ENCODE measurements around the gene RBBP8.
A peak's percentile ranks its signal among the peaks of the same experiment; 100 is the strongest.

The RBBP8 gene

DNA sequence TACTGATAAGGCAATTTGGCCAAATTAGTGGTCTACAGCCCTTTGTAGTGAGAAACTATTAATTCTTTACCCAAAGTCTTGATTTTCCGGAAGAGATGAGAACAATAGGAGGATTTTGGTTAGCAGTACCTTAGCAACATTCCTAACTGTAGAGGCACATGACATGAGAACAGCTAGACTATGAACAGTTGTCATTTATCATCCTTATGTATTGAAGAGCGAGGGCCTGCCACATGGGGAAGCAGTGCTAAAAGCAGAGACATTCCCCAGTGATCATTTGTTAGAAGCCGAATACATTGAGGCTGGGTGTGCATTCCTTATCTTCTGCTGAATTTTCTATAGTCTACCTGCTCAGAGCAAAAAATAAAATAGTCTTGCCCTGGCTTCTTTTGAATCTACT is 65.2 kb downstream of the RBBP8 start:
- Mint-ChIP-seq H3K4me1 (ENCODE audit: low read depth) (peaks cover 4% of the 10 kb centered on the region), H3K27ac (no peak overlapping the region)

DNA sequence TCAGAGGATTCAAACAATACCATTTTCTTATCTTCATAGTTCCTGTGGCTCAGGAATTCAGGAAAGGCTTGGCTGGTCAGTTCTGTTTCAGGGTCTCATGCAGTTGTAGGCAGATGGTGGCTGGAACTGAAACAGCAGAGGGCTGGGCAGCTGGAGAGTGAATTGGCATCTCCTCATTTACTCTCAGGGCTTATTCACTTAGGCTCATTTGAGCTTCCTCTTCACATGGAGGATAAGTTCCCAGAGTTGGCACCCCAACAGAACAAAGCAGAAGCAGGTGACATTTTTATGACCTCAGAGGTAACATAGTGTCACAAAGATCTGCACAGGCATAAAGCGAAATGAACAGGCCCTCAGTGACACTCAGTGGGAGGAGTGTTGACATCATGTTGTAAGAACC is 66.1 kb downstream of the RBBP8 start:
- Mint-ChIP-seq H3K9me3 (no peaks in the 10 kb centered on the region), H3K4me1 (ENCODE audit: low read depth) (peaks cover 4% of the 10 kb centered on the region), H3K27me3 (ENCODE audit: low read depth) (no peaks in the 10 kb centered on the region), H3K36me3 (ENCODE audit: low read depth) (peaks cover 11% of the 10 kb centered on the region), H3K4me3 (no peak overlapping the region), H3K27ac (no peak overlapping the region)

More for the DNA sequence above, 65.2 kb downstream of the RBBP8 start:
- peaks cover 10% of the 10 kb centered on the region for H3K36me3 Mint-ChIP-seq (ENCODE audit: low read depth)
- no peak overlapping the region for H3K4me3 Mint-ChIP-seq
- H3K9me3 Mint-ChIP-seq = no peaks in the 10 kb centered on the region
- H3K27me3 Mint-ChIP-seq (ENCODE audit: low read depth) = no peaks in the 10 kb centered on the region

DNA sequence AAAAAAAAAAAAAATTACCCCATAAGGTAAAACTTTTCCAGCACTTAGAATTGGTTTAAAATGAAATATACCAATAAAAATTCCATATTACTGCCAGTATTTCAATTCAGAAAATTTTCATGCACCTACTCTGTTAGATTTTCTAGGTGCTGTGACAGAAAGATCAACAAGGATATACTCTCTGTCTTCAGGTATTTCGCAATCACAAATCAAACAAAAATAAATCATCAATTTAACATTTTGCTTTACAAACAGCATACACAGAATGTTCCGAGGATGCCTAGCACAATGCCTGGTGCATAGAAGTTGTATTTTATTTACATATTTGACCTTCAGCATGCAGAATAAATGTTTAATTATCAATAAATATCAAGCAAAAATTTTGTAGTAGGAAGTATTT is 66.5 kb downstream of the RBBP8 start:
- peaks cover 4% of the 10 kb centered on the region for H3K4me1 Mint-ChIP-seq (ENCODE audit: low read depth)
- no peak overlapping the region for H3K27ac Mint-ChIP-seq
- no peaks in the 10 kb centered on the region for H3K9me3 Mint-ChIP-seq
- H3K36me3 Mint-ChIP-seq (ENCODE audit: low read depth) = peaks cover 12% of the 10 kb centered on the region
- no peak overlapping the region for H3K4me3 Mint-ChIP-seq
- H3K27me3 Mint-ChIP-seq (ENCODE audit: low read depth) = no peaks in the 10 kb centered on the region

DNA sequence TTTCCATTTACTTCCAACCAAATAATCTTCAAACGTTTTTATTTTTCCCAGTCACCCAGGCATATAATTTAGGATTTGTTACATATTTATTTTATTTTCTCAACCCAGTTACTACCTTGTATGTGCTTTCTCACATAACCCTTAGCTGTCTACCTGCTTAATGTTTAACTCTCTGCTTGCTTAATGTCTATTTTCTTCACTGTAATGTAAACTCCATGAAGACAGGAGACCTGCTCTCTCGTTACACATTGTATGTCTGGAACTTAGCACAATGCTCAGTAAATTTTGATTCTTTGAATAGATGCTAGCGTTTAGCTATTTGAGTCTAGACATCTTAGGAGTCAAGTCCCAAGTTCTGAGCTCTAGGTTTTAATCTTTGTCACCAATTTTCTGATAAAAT is 70.2 kb downstream of the RBBP8 start:
- no peak overlapping the region for H3K27ac Mint-ChIP-seq
- no peaks in the 10 kb centered on the region for H3K27me3 Mint-ChIP-seq (ENCODE audit: low read depth)
- H3K36me3 Mint-ChIP-seq (ENCODE audit: low read depth) = peaks cover 10% of the 10 kb centered on the region
- no peak overlapping the region for H3K4me3 Mint-ChIP-seq
- H3K9me3 Mint-ChIP-seq = no peaks in the 10 kb centered on the region
- H3K4me1 Mint-ChIP-seq (ENCODE audit: low read depth) = no peaks in the 10 kb centered on the region

DNA sequence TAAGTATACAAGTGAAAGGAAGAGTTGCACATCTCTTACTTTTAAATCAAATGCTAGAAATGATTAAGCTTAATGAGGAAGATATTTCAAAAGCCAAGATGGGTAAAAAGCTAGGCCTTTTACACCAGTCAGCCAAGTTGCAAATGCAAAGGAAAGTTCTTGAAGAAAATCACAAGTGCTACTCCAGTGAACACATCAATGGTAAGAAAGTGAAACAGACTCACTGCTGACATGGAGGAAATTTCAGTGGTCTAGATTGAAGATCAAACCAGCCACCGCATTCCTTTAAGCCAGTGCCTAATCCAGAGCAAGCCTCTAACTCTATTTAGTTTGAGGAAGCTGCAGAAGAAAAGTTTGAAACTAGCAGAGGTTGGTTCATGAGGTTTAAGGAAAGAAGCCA is 79.1 kb downstream of the RBBP8 start:
- no peaks in the 10 kb centered on the region for H3K9me3 Mint-ChIP-seq
- H3K27me3 Mint-ChIP-seq (ENCODE audit: low read depth) = no peaks in the 10 kb centered on the region
- peaks cover 23% of the 10 kb centered on the region for H3K36me3 Mint-ChIP-seq (ENCODE audit: low read depth)
- H3K4me1 Mint-ChIP-seq (ENCODE audit: low read depth) = peaks cover 17% of the 10 kb centered on the region
- no peak overlapping the region for H3K27ac Mint-ChIP-seq
- H3K4me3 Mint-ChIP-seq = no peak overlapping the region

DNA sequence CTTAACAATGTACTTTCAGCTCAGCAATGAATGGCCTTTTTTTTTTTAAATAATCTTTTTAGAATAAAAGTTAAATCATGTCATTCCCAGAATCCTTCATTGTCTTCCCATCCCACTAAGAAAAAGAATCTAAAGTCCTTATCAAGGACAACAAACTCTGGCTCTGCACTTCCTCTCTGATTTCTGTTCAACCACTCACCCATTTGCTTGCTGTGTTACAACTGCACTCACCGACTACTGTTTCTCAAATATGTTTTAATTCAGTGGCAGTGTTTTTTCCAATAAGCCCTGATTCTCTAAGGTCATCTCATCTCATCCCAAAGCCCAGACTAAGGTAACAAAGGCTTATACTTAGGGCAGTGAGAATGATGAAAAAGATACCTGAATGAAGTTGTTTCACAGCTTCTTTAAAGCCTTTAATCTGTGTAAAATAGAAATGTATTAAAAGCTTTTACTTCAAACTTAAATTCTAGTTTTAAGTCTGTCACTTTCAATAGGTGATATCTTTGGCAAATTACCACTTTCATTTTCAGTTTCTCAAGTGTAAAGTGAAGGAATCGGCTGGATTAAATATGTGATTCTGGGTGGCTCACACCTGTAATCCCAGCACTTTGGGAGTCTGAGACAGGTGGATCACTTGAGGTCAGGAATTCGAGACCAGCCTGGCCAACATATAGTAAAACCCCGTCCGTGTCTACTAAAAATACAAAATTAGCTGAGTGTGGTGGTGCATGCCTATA is 87.6 kb downstream of the RBBP8 start:
- Mint-ChIP-seq H3K27ac (peak overlapping the region; percentile 77), H3K4me3 (peak overlapping the region; percentile 21), H3K4me1 (ENCODE audit: low read depth) (peaks cover 13% of the 10 kb centered on the region), H3K27me3 (ENCODE audit: low read depth) (no peaks in the 10 kb centered on the region), H3K9me3 (no peaks in the 10 kb centered on the region), H3K36me3 (ENCODE audit: low read depth) (peaks cover 10% of the 10 kb centered on the region)

DNA sequence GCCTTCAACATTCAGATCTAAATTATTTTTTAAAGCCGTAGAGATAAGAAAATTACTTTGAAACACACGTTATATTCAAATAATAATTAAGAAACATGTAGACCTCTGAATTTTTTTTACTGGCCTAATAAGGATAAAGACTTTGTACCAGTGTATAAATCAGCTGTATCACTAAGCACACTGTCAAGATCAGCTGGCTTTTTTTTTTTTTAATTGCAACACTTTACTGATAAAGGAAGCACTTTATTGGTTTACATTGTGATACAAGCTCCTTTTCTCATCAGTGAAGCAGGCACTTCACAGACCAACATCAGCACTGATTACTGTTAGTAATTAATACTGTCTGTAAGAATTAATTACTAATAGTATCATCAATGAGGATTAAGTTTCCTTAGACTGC is 88.5 kb downstream of the RBBP8 start:
- Mint-ChIP-seq H3K27me3 (ENCODE audit: low read depth) (no peaks in the 10 kb centered on the region), H3K36me3 (ENCODE audit: low read depth) (peaks cover 15% of the 10 kb centered on the region), H3K27ac (no peak overlapping the region), H3K9me3 (no peaks in the 10 kb centered on the region), H3K4me3 (no peak overlapping the region), H3K4me1 (ENCODE audit: low read depth) (peaks cover 13% of the 10 kb centered on the region)

DNA sequence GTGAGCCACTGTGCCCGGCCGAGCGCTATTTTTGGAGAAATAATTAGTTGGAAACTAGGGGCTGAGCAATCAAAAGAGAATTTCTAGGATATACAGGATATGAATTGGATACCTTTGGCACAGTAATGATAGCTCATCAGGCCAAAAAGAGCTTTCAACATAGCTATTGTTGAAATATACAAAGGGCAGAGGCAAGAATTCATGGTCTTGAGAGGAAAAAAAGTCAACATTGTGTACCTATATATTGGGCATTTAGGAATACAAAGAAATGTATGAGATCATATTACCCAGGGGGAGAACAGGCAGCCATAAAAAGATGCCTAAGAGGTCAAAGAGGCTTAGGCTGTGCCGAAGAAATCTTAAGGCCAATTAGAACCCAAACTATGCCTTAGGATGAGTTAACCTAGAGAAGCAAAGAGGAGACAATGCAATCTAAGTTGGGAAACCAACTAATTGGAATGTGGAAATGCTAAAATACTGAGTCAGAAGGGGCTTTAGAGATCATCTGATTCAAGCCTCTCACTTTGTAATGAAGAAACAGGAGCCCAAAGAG is 99.0 kb downstream of the RBBP8 start:
- Mint-ChIP-seq H3K27ac (no peak overlapping the region), H3K4me1 (ENCODE audit: low read depth) (no peaks in the 10 kb centered on the region), H3K36me3 (ENCODE audit: low read depth) (peaks cover 10% of the 10 kb centered on the region), H3K4me3 (no peak overlapping the region), H3K27me3 (ENCODE audit: low read depth) (no peaks in the 10 kb centered on the region), H3K9me3 (no peaks in the 10 kb centered on the region)

DNA sequence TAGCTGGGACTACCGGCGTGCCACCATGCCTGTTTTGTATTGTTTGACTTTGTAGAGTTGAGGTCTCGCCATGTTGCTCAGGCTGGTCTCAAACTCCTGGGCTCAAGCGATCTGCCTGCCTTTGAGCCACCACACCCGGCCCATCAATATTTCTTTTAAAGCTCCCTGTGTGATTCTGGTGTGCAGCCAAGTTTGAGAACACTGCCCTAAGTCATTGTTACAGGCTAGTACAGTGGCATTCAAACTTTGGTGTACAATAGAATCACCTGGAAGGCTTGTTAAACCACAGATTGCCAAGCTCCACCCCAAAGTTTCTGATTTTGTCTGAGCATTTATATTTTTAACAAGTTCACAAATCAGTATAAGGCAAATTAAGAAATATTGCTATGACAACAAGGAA is 99.9 kb downstream of the RBBP8 start:
- peaks cover 7% of the 10 kb centered on the region for H3K36me3 Mint-ChIP-seq (ENCODE audit: low read depth)
- H3K9me3 Mint-ChIP-seq = no peaks in the 10 kb centered on the region
- H3K4me3 Mint-ChIP-seq = no peak overlapping the region
- H3K4me1 Mint-ChIP-seq (ENCODE audit: low read depth) = no peaks in the 10 kb centered on the region
- no peaks in the 10 kb centered on the region for H3K27me3 Mint-ChIP-seq (ENCODE audit: low read depth)
- no peak overlapping the region for H3K27ac Mint-ChIP-seq

DNA sequence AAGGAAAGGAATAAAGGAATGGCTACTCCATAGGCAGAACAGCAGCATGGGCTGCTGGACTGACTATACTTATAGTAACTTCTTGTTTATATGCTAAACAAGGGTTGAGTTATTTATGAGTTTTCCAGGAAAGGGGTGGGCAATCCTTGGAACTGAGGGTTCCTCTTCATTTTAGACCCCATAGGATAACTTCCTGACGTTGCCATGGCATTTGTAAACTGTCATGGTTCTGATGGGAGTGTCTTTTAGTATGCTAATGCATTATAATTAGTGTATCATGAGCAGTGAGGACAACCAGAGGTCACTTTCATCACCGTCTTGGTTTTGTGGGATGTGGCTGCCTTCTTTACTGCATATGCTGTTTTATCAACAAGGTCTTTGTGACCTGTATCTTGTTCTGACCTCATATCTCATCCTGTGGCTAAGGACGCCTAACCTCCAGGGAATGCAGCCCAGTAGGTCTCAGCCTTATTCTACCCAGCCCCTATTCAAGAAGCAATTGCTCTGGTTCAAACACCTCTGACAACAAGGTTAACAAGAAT is 103.6 kb downstream of the RBBP8 start:
- Mint-ChIP-seq H3K9me3 (no peaks in the 10 kb centered on the region), H3K27ac (no peak overlapping the region)

DNA sequence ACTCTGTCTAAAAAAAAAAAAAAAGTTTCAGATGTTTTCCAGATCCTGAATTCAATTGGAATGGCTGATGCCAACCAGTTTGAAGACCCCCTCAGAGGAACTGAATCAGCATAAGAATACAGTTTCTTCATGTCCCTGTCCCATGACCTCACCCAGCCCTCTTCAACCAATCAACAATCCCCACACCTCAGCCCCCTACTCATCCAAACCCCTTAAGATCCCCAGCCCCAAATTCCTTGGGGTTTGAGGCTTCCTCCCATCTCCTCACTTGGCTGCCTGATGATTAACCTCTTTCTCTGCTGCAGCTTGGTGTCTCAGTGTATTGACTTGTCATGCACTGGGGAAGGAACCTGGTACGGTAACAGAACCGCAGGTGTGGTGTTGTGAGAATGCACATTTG is 104.5 kb downstream of the RBBP8 start:
- Mint-ChIP-seq H3K4me1 (ENCODE audit: low read depth) (no peaks in the 10 kb centered on the region), H3K9me3 (no peaks in the 10 kb centered on the region), H3K4me3 (no peak overlapping the region), H3K36me3 (ENCODE audit: low read depth) (no peaks in the 10 kb centered on the region), H3K27ac (no peak overlapping the region), H3K27me3 (ENCODE audit: low read depth) (peaks cover 9% of the 10 kb centered on the region)

More for the DNA sequence above, 103.6 kb downstream of the RBBP8 start:
- H3K27me3 Mint-ChIP-seq (ENCODE audit: low read depth) = peaks cover 4% of the 10 kb centered on the region
- no peaks in the 10 kb centered on the region for H3K36me3 Mint-ChIP-seq (ENCODE audit: low read depth)
- H3K4me3 Mint-ChIP-seq = no peak overlapping the region
- H3K4me1 Mint-ChIP-seq (ENCODE audit: low read depth) = no peaks in the 10 kb centered on the region

DNA sequence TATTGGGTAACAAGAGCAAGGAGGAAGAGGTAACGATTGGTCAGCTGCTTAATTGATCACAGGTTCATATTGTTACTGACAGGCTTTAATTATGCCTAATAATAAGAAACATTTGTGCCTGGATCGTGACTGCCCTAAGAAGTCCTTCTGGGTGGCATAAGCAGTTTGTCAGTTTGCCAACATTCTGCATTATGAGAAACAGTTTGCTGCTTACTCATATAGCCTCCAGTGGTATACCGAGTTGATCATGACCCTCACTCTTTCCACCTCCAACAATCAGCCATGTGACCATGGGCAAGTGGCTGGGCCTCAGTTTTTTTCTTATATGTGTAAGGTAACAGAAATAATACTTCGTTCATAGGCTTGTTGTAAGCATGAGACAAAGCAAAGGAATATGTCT is 105.6 kb downstream of the RBBP8 start:
- Mint-ChIP-seq H3K4me3 (no peak overlapping the region), H3K4me1 (ENCODE audit: low read depth) (no peaks in the 10 kb centered on the region), H3K27me3 (ENCODE audit: low read depth) (peaks cover 9% of the 10 kb centered on the region), H3K9me3 (no peaks in the 10 kb centered on the region), H3K36me3 (ENCODE audit: low read depth) (no peaks in the 10 kb centered on the region), H3K27ac (no peak overlapping the region)

DNA sequence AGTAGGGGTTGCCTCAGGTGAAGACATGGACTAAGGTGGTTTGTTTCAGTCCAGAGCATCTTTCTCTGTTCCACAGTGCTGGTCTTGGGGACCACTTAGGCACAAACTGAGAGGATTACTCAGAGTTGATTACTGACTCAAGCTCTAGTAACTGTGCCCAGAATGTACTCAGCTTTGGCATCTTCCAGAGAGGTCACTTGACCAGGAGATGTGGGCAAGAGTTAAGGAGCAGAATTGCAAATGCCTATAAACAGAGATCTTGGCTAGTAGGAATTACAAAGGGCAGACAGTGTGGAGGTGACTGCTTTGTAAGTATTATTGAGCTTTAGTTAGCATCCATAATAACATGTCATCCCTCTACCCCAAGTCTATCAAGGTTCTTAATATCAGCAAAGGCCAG is 109.0 kb downstream of the RBBP8 start:
- Mint-ChIP-seq H3K9me3 (no peaks in the 10 kb centered on the region), H3K27ac (no peak overlapping the region), H3K36me3 (ENCODE audit: low read depth) (no peaks in the 10 kb centered on the region), H3K4me1 (ENCODE audit: low read depth) (peaks cover 2% of the 10 kb centered on the region), H3K27me3 (ENCODE audit: low read depth) (peaks cover 16% of the 10 kb centered on the region), H3K4me3 (no peak overlapping the region)

DNA sequence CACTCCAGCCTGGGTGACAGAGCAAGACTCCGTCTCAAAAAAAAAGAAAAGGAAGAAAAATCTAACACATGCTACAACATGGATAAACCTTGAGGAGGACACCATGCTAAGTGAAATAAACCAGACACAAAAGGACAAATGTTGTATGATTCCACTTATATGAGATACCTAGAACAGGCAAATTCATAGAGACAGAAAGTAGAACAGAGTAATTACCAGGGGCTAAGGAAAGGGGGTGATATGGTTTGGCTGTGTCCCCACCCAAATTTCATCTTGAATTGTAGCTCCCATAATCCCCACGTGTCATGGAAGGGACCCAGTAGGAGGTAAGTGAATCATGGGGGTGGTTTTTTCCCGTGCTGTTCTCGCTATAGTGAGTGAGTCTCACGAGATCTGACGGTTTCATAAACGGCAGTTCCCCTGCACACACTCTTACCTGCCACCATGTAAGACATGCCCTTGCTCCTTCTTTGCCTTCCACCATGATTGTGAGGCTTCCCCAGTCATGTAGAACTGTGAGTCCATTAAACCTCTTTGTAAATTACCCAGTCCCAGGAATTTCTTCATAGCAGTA is 110.8 kb downstream of the RBBP8 start:
- Mint-ChIP-seq H3K4me3 (no peak overlapping the region), H3K4me1 (ENCODE audit: low read depth) (peaks cover 2% of the 10 kb centered on the region)

DNA sequence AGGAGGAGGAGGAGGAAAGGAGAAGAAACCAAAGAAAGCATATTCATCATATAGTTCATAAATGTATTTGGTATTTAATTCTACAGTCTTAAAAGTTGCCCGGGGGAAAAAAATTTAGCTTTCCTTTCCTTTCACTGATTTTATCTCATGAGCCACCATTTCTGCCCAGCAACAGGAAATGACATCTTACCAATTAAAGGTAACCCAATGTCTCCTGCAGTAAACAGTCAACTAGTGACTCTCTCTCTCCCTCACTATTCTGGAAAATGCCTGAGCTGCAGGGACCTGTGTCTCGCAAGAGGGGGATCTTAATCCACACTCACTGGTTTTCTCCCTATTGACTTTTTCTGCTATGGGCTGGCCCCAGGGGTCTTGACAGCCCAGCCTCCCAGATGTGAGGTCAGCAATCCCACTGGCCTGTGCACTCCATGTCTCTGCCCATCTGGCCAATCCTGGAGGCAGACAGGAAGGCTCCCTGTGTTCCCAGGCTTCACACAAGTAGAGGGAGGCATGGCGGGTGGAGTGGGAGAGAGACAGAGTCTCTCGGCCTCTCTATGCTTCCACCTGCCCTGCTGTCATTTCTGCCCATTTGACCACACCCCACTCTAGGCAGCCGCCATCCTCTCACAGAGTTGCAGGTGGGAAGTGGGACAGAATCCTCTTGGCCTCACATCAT is 116.7 kb downstream of the RBBP8 start:
- no peaks in the 10 kb centered on the region for H3K36me3 Mint-ChIP-seq (ENCODE audit: low read depth)
- peaks cover 14% of the 10 kb centered on the region for H3K4me1 Mint-ChIP-seq (ENCODE audit: low read depth)
- no peaks in the 10 kb centered on the region for H3K9me3 Mint-ChIP-seq
- H3K27me3 Mint-ChIP-seq (ENCODE audit: low read depth) = peaks cover 21% of the 10 kb centered on the region
- no peak overlapping the region for H3K4me3 Mint-ChIP-seq
- H3K27ac Mint-ChIP-seq = peak overlapping the region; percentile 29

More for the DNA sequence above, 110.8 kb downstream of the RBBP8 start:
- no peak overlapping the region for H3K27ac Mint-ChIP-seq
- H3K9me3 Mint-ChIP-seq = no peaks in the 10 kb centered on the region
- H3K27me3 Mint-ChIP-seq (ENCODE audit: low read depth) = peaks cover 14% of the 10 kb centered on the region
- no peaks in the 10 kb centered on the region for H3K36me3 Mint-ChIP-seq (ENCODE audit: low read depth)

Measured in T-helper 1 cell treated with Interleukin-12 subunit alpha and Interleukin-12 subunit beta and Interleukin-4 antibody, amounts not matched to agents 30 μg/mL and 1 μg/mL, for 36 hours (primary cell).